GM23248 (cell line): ENCODE data around the gene TDRD12. TPM values are rescaled to one million over a fixed set of nuclear protein-coding genes. Genes with fewer than 3 reads are reported as not detected.
"Not testable (repeated sequence)": the region's sequence is repeated elsewhere in the genome, so short reads cannot be mapped to it uniquely, and the experiment has no call there.

Source experiments
- DNase-seq: peaks from one replicate; pipeline ENCODE4 v3.0.0-alpha.2; 2015
- H2AFZ ChIP-seq: fragments of 200-600 bp; sonication (generic); 2 replicates; pipeline ENCODE4 v1.6.1; 2016; ENCODE audit warnings: antibody characterized with exemption
- H3F3A ChIP-seq: fragments of 200-600 bp; sonication (generic); 2 replicates; pipeline ENCODE4 v1.6.1; 2016; ENCODE audit warnings: mild to moderate bottlenecking, antibody characterized with exemption, mixed run types; ENCODE audit not compliant: insufficient read depth
- H3K27ac ChIP-seq: fragments of 200-600 bp; sonication (generic); 2 replicates; pipeline ENCODE4 v1.5.1; 2016; ENCODE audit warnings: mild to moderate bottlenecking
- H3K27me3 ChIP-seq: fragments of 200-600 bp; sonication (generic); replicated peaks from 2 replicates; pipeline ENCODE4 v1.6.1; 2016; ENCODE audit warnings: mild to moderate bottlenecking; ENCODE audit not compliant: insufficient read depth
- H3K36me3 ChIP-seq: fragments of 200-600 bp; sonication (generic); 2 replicates; pipeline ENCODE4 v1.6.1; 2016; ENCODE audit warnings: low read depth, mild to moderate bottlenecking
- H3K4me1 ChIP-seq: fragments of 200-600 bp; sonication (generic); 2 replicates; pipeline ENCODE4 v1.6.1; 2016; ENCODE audit warnings: mild to moderate bottlenecking; ENCODE audit not compliant: insufficient read depth
- H3K4me2 ChIP-seq: fragments of 200-600 bp; sonication (generic); one replicate; pipeline ENCODE4 v1.6.1; 2016; ENCODE audit warnings: mild to moderate bottlenecking; ENCODE audit not compliant: unreplicated experiment
- H3K4me3 ChIP-seq: fragments of 200-600 bp; sonication (generic); 2 replicates; pipeline ENCODE4 v1.5.1; 2016; ENCODE audit warnings: mild to moderate bottlenecking
- H3K79me2 ChIP-seq: fragments of 200-600 bp; sonication (generic); 2 replicates; pipeline ENCODE4 v1.6.1; 2016; ENCODE audit warnings: mild to moderate bottlenecking; ENCODE audit not compliant: insufficient read depth
- H3K9ac ChIP-seq: fragments of 200-600 bp; sonication (generic); 2 replicates; pipeline ENCODE4 v1.6.1; 2016; ENCODE audit warnings: mild to moderate bottlenecking
- H3K9me2 ChIP-seq: fragments of 200-600 bp; sonication (generic); 2 replicates; pipeline ENCODE4 v1.6.1; 2016; ENCODE audit warnings: mixed run types, mild to moderate bottlenecking, moderate library complexity; ENCODE audit not compliant: insufficient read depth
- H3K9me3 ChIP-seq: fragments of 200-600 bp; sonication (generic); one replicate; pipeline ENCODE4 v1.6.1; 2017; ENCODE audit warnings: low read depth
- H4K20me1 ChIP-seq: fragments of 200-600 bp; sonication (generic); 2 replicates; pipeline ENCODE4 v1.6.0; 2016; ENCODE audit not compliant: insufficient read depth
- EZH2 ChIP-seq: fragments of 200-600 bp; sonication (generic); IDR thresholded peaks from 2 replicates; pipeline ENCODE4 v1.6.1; 2018; ENCODE audit warnings: antibody characterized with exemption, mild to moderate bottlenecking; ENCODE audit not compliant: insufficient read depth, poor library complexity, severe bottlenecking
- EZH2phosphoT487 ChIP-seq: fragments of 200-600 bp; sonication (generic); IDR thresholded peaks from 2 replicates; pipeline ENCODE4 v1.6.1; 2018; ENCODE audit warnings: antibody characterized with exemption, moderate library complexity, mild to moderate bottlenecking, low read depth; ENCODE audit not compliant: insufficient read depth
- WGBS, 2 experiments: methylation state at CpG; one replicate each; pipeline ENCODE4 v1.1.6; 2015 to 2017; ENCODE audit warnings: low lambda C conversion rate in 2 of 2, low coverage in 1 of 2; ENCODE audit errors: missing lambda C conversion rate in 2 of 2; 5-methylcytosine and 5-hydroxymethylcytosine counted together
- in situ Hi-C: fragments of 300-500 bp; cut with MboI; formaldehyde crosslinking; loops from 2 replicates; pipeline ENCODE4 v1.15.0; 2020
- polyA plus RNA-seq: library from polyadenylated mRNA; unstranded; fragments of >200 nt; fragmentation: Nextera tagmentation; extraction: Ambion mirVana; gene quantifications from 2 replicates; pipeline ENCODE4 v1.2.1, GENCODE V29; 2016
- total RNA-seq: library from RNA; depleted of rRNA; stranded (reverse); fragments of >200 nt; shearing (Covaris generic); gene quantifications from 2 replicates; pipeline ENCODE4 v1.2.3, GENCODE V29; 2014

The TDRD12 gene
- total and polyA plus RNA-seq, 2 experiments from 2014 or later = 0.09 to 0.22 TPM

GRCh38 chr19:32771596-32771995 lies 52.0 kb downstream of the TDRD12 start:
- TF ChIP-seq EZH2 (no peak), EZH2phosphoT487 (no peak)
- Histone ChIP-seq H4K20me1 (no peaks in the 10 kb centered on the region), H3K36me3 (no peaks in the 10 kb centered on the region), H3K4me1 (no peaks in the 10 kb centered on the region), H3K9ac (no peak overlapping the region), H3K4me2 (no peak overlapping the region), H3K9me2 (no peaks in the 10 kb centered on the region), H3K4me3 (no peak overlapping the region), H3K27ac (no peak overlapping the region), H3K27me3 (peaks cover 4% of the 10 kb centered on the region; the same call in 1 of the 2 replicates), H3F3A (no peaks in the 10 kb centered on the region), H3K9me3 (no peaks in the 10 kb centered on the region), H2AFZ (no peak overlapping the region), H3K79me2 (no peaks in the 10 kb centered on the region)
- in situ Hi-C loops = no loop called here
- DNase-seq = no peak
- WGBS, 2 experiments = 40 to 52% methylated on average over 5 of the region's 5 CpGs

- H4K20me1 ChIP-seq = no peaks in the 10 kb centered on the region
- WGBS, 2 experiments = 8 to 14% methylated on average over 4 of the region's 4 CpGs
- no peak overlapping the region for H3K9ac ChIP-seq
- no peaks in the 10 kb centered on the region for H3F3A ChIP-seq
- in situ Hi-C loops = no loop called here
- peaks cover 4% of the 10 kb centered on the region; the same call in 1 of the 2 replicates for H3K27me3 ChIP-seq
- H3K9me2 ChIP-seq = no peaks in the 10 kb centered on the region
- H3K79me2 ChIP-seq = no peaks in the 10 kb centered on the region
- TF ChIP-seq EZH2phosphoT487 = no peak
- TF ChIP-seq EZH2 = no peak
- H2AFZ ChIP-seq = no peak overlapping the region
- no peak overlapping the region for H3K27ac ChIP-seq
- no peak overlapping the region for H3K4me3 ChIP-seq
- no peak for DNase-seq
- H3K36me3 ChIP-seq = no peaks in the 10 kb centered on the region
- no peak overlapping the region for H3K4me2 ChIP-seq
- no peaks in the 10 kb centered on the region for H3K9me3 ChIP-seq
- H3K4me1 ChIP-seq = no peaks in the 10 kb centered on the region
Observed at GRCh38 chr19:32773126-32773525, 53.6 kb downstream of the TDRD12 start.

GRCh38 chr19:32779082-32779481 lies 59.5 kb downstream of the TDRD12 start:
- Histone ChIP-seq H3K27me3 (no peaks in the 10 kb centered on the region), H3K4me3 (no peak overlapping the region), H3K9ac (no peak overlapping the region), H3K36me3 (no peaks in the 10 kb centered on the region), H4K20me1 (no peaks in the 10 kb centered on the region), H3K4me2 (no peak overlapping the region), H3K27ac (no peak overlapping the region), H2AFZ (no peak overlapping the region), H3K79me2 (no peaks in the 10 kb centered on the region), H3K9me3 (no peaks in the 10 kb centered on the region), H3K4me1 (no peaks in the 10 kb centered on the region), H3K9me2 (no peaks in the 10 kb centered on the region), H3F3A (no peaks in the 10 kb centered on the region)
- no peak for DNase-seq
- in situ Hi-C loops = no loop called here
- TF ChIP-seq EZH2 = no peak
- TF ChIP-seq EZH2phosphoT487 = no peak
- 52 to 56% methylated on average over 7 of the region's 7 CpGs for WGBS, 2 experiments

GRCh38 chr19:32781280-32781679 lies 61.7 kb downstream of the TDRD12 start:
- Histone ChIP-seq H4K20me1 (no peaks in the 10 kb centered on the region), H3K9ac (no peak overlapping the region), H3K79me2 (no peaks in the 10 kb centered on the region), H3K9me3 (no peaks in the 10 kb centered on the region), H3F3A (no peaks in the 10 kb centered on the region), H3K36me3 (no peaks in the 10 kb centered on the region), H3K27me3 (no peaks in the 10 kb centered on the region), H3K4me1 (no peaks in the 10 kb centered on the region), H3K9me2 (no peaks in the 10 kb centered on the region), H2AFZ (no peak overlapping the region), H3K4me3 (no peak overlapping the region), H3K27ac (no peak overlapping the region), H3K4me2 (no peak overlapping the region)
- in situ Hi-C loops = no loop called here
- DNase-seq = no peak
- no peak for TF ChIP-seq EZH2phosphoT487
- TF ChIP-seq EZH2 = no peak
- 50 to 51% methylated on average over 2 of the region's 2 CpGs for WGBS, 2 experiments

DNA sequence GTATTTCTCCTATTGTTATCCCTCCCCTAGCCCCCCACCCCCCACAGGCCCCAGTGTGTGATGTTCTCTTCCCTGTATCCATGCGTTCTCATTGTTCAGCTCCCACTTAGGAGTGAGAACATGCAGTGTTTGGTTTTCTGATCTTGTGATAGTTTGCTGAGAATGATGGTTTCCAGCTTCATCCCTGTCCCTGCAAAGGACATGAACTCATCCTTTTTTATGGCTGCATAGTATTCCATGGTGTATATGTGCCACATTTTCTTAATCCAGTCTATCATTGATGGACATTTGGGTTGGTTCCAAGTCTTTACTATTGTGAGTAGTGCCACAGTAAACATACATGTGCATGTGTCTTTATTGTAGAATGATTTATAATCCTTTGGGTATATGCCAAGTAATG lies 62.5 kb downstream of the TDRD12 start:
- H3K9me3 ChIP-seq, H3K4me3 ChIP-seq, H3F3A ChIP-seq, DNase-seq, in situ Hi-C loops, H3K27ac ChIP-seq, H3K79me2 ChIP-seq, H4K20me1 ChIP-seq, H3K9ac ChIP-seq, H3K4me1 ChIP-seq, H2AFZ ChIP-seq, H3K9me2 ChIP-seq, H3K36me3 ChIP-seq, H3K4me2 ChIP-seq, H3K27me3 ChIP-seq: not testable (repeated sequence)
- 69 to 86% methylated on average over 1 of the region's 1 CpG for WGBS, 2 experiments

GRCh38 chr19:32787161-32787813 lies 67.7 kb downstream of the TDRD12 start:
- H3K9me2 ChIP-seq, H3K27me3 ChIP-seq, H3K4me3 ChIP-seq, H4K20me1 ChIP-seq, H3K9me3 ChIP-seq, in situ Hi-C loops, H3K27ac ChIP-seq, H3K4me2 ChIP-seq, H3K79me2 ChIP-seq, H3F3A ChIP-seq, H3K4me1 ChIP-seq, H3K36me3 ChIP-seq, H3K9ac ChIP-seq, DNase-seq, H2AFZ ChIP-seq: not testable (repeated sequence)
- 36 to 43% methylated on average over 12 of the region's 12 CpGs for WGBS, 2 experiments

GRCh38 chr19:32787895-32788294 lies 68.3 kb downstream of the TDRD12 start:
- H3K4me2 ChIP-seq, H3K27ac ChIP-seq, DNase-seq, in situ Hi-C loops, H2AFZ ChIP-seq, H3K27me3 ChIP-seq, H3K9me3 ChIP-seq, H4K20me1 ChIP-seq, H3K36me3 ChIP-seq, H3K4me1 ChIP-seq, H3K79me2 ChIP-seq, H3K9me2 ChIP-seq, H3K4me3 ChIP-seq, H3K9ac ChIP-seq, H3F3A ChIP-seq: not testable (repeated sequence)
- WGBS, 2 experiments = 52 to 57% methylated on average over 5 of the region's 5 CpGs
